ENCODE results near the gene NPPC. TPM values are rescaled to one million over a fixed set of nuclear protein-coding genes. Genes with fewer than 3 reads are reported as not detected.

The NPPC gene
- total RNA-seq, 2 experiments from 2014 or later = not detected

GRCh38 chr2:231936491-231936890 lies 10.3 kb upstream of the NPPC start:
- Histone ChIP-seq H2AFZ (ENCODE audit: low read length) (no peak overlapping the region), H4K20me1 (ENCODE audit: insufficient read depth, low read length) (no peaks in the 10 kb centered on the region), H3K4me3 (ENCODE audit: low read depth, low read length, poor library complexity, severe bottlenecking) (no peak overlapping the region), H3K36me3 (ENCODE audit: insufficient read depth, low read length) (no peaks in the 10 kb centered on the region), H3K27ac (ENCODE audit: low read depth, low read length, poor library complexity, severe bottlenecking) (no peak overlapping the region), H3K79me2 (ENCODE audit: insufficient read depth, low read depth, low read length) (no peaks in the 10 kb centered on the region), H3K4me1 (ENCODE audit: insufficient read depth, low read length, poor library complexity, severe bottlenecking) (peaks cover 19% of the 10 kb centered on the region), H3K9me3 (ENCODE audit: low read length) (no peaks in the 10 kb centered on the region), H3K4me2 (ENCODE audit: low read length) (no peak overlapping the region), H3K9me2 (ENCODE audit: insufficient read depth, low read length) (no peaks in the 10 kb centered on the region)
- ChIA-PET POLR2A (no interaction called here), CTCF (ENCODE audit: unreplicated experiment) (no interaction called here)
- intact Hi-C loops (cut with micrococcal nuclease; ENCODE audit: unreplicated experiment) = no loop called here
- BruUV-seq (replicated peaks) = no TSS peak
- no peak for DNase-seq (ENCODE audit: low spot score)
- no peak for TF ChIP-seq CTCF (conservative IDR thresholded peaks at IDR 0.05; ENCODE audit: low read length)
- no peak for TF ChIP-seq EZH2phosphoT487 (IDR thresholded peaks at IDR 0.05; ENCODE audit: borderline replicate concordance, low read depth, low read length)

GRCh38 chr2:231935815-231936214 lies 9.6 kb upstream of the NPPC start:
- H4K20me1 ChIP-seq (ENCODE audit: insufficient read depth, low read length) = no peaks in the 10 kb centered on the region
- H2AFZ ChIP-seq (ENCODE audit: low read length) = no peak overlapping the region
- no peaks in the 10 kb centered on the region for H3K9me2 ChIP-seq (ENCODE audit: insufficient read depth, low read length)
- TF ChIP-seq EZH2phosphoT487 (IDR thresholded peaks at IDR 0.05; ENCODE audit: borderline replicate concordance, low read depth, low read length) = no peak
- TF ChIP-seq CTCF (conservative IDR thresholded peaks at IDR 0.05; ENCODE audit: low read length) = no peak
- CTCF ChIA-PET (ENCODE audit: unreplicated experiment) = interaction anchor here (0.9 kb wide), 1 partner anchor 31 kb away, joined by 3 read pairs; no protein-coding TSS in a partner anchor
- no TSS peak for BruUV-seq (replicated peaks)
- H3K9me3 ChIP-seq (ENCODE audit: low read length) = no peaks in the 10 kb centered on the region
- DNase-seq (ENCODE audit: low spot score) = no peak
- H3K36me3 ChIP-seq (ENCODE audit: insufficient read depth, low read length) = no peaks in the 10 kb centered on the region
- POLR2A ChIA-PET = interaction anchor here (0.6 to 0.8 kb wide), 2 partner anchors 32 to 160 kb away, joined by 3 to 6 read pairs; no protein-coding TSS in a partner anchor
- H3K4me3 ChIP-seq (ENCODE audit: low read depth, low read length, poor library complexity, severe bottlenecking) = no peak overlapping the region
- intact Hi-C loops (cut with micrococcal nuclease; ENCODE audit: unreplicated experiment) = no loop called here
- H3K4me2 ChIP-seq (ENCODE audit: low read length) = no peak overlapping the region
- H3K4me1 ChIP-seq (ENCODE audit: insufficient read depth, low read length, poor library complexity, severe bottlenecking) = peaks cover 19% of the 10 kb centered on the region
- no peak overlapping the region for H3K27ac ChIP-seq (ENCODE audit: low read depth, low read length, poor library complexity, severe bottlenecking)
- no peaks in the 10 kb centered on the region for H3K79me2 ChIP-seq (ENCODE audit: insufficient read depth, low read depth, low read length)

- Histone ChIP-seq H3K9me2 (ENCODE audit: insufficient read depth, low read length) (no peaks in the 10 kb centered on the region), H2AFZ (ENCODE audit: low read length) (no peak overlapping the region), H3K9me3 (ENCODE audit: low read length) (no peaks in the 10 kb centered on the region), H3K4me3 (ENCODE audit: low read depth, low read length, poor library complexity, severe bottlenecking) (no peak overlapping the region), H3K4me2 (ENCODE audit: low read length) (no peak overlapping the region), H4K20me1 (ENCODE audit: insufficient read depth, low read length) (no peaks in the 10 kb centered on the region), H3K79me2 (ENCODE audit: insufficient read depth, low read depth, low read length) (no peaks in the 10 kb centered on the region), H3K27ac (ENCODE audit: low read depth, low read length, poor library complexity, severe bottlenecking) (no peak overlapping the region), H3K4me1 (ENCODE audit: insufficient read depth, low read length, poor library complexity, severe bottlenecking) (peaks cover 19% of the 10 kb centered on the region), H3K36me3 (ENCODE audit: insufficient read depth, low read length) (no peaks in the 10 kb centered on the region)
- ChIA-PET POLR2A (interaction anchor here (0.7 to 0.8 kb wide), 2 partner anchors 8 to 161 kb away, joined by 3 read pairs; no protein-coding TSS in a partner anchor), CTCF (ENCODE audit: unreplicated experiment) (interaction anchor here (0.9 kb wide), 1 partner anchor 30 kb away, joined by 3 read pairs; no protein-coding TSS in a partner anchor)
- TF ChIP-seq EZH2phosphoT487 (IDR thresholded peaks at IDR 0.05; ENCODE audit: borderline replicate concordance, low read depth, low read length) (no peak), CTCF (conservative IDR thresholded peaks at IDR 0.05; ENCODE audit: low read length) (no peak)
- BruUV-seq (replicated peaks) = no TSS peak
- intact Hi-C loops (cut with micrococcal nuclease; ENCODE audit: unreplicated experiment) = no loop called here
- no peak for DNase-seq (ENCODE audit: low spot score)
These were observed 9.0 kb upstream of the NPPC start for GRCh38 chr2:231935207-231935524.

Data from OCI-LY7 (cell line).